HG03280 (cell line): ENCODE data around the gene TMEM150B.

Experiments
- ATAC-seq: cut with Tn5 transposase; IDR thresholded peaks from one replicate; pipeline ENCODE4 v1.9.1; 2021; ENCODE audit warnings: mild to moderate bottlenecking, moderate library complexity; ENCODE audit not compliant: unreplicated experiment

The TMEM150B gene

GRCh38 chr19:55308281-55308680 lies 16.9 kb downstream of the TMEM150B start:
- no peak for ATAC-seq

- ATAC-seq, result no peak
Observed at GRCh38 chr19:55306712-55307111, 18.4 kb downstream of the TMEM150B start.

DNA sequence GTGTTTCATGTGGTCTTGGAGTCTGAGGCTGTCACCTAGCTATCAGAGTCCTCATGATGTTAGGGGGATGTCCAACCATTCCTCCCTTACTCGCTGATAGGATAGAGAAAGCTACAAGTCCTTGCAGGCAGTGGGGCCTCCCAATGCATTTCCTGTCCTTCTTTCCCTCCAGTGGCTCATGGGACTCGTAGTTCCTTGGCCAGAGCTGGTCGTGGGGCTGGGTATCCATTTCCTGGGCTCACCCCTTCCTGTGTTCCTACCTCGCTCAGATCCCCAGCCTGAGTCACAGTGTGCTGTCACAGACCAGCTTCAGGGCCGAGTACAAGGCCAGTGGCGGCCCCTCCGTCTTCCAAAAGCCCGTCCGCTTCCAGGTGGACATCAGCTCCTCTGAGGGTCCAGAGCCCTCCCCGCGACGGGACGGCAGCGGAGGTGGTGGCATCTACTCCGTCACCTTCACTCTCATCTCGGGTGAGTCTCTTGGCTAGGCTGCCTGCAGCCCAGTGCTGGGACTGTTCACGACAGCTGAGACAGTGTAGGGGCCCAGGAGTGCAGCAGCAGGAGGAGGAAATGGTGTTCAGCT lies 19.1 kb downstream of the TMEM150B start:
- no peak for ATAC-seq

DNA sequence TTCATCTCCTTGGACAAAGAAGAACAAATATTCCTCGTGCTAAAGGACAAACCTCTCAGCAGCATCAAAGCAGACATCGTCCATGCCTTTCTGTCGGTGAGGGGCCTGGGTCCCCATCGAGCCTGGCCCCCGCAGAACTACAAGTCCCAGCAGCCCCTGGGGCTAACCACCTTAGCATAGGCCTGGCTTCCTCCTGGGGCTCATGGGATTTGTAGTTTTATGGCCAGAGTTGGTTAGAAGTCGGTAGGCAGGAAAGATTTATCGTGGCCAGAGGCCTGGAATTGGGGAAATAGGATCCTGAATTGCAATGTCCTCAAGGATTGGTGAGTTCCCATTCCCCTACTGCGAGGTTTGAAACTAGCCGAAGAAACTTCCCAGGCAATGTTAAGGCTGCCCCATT lies 19.6 kb downstream of the TMEM150B start:
- no peak for ATAC-seq

DNA sequence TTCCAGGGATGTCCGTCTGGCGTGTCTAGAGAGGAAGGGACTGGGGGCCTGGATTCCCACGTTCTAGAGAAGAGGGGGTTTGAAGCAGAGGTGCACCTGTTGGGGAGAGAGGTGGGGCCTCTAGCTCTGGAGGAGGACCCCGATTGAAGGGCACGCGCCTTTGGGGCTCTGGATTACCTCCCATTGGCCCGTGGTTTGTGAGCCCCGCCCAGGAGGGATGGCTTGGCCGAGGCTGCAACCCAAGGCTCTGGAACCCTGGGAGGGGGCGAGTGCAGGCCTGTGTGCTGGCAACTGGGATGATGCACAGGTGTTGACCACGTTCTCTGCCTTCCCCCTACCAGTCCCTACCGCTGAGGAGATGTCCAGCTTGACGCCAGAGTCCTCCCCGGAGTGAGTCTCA lies 20.2 kb downstream of the TMEM150B start:
- no peak for ATAC-seq

- ATAC-seq, result no peak
Observed at GRCh38 chr19:55304279-55304978, 20.7 kb downstream of the TMEM150B start.

- no peak for ATAC-seq
Observed at GRCh38 chr19:55303477-55303876, 21.7 kb downstream of the TMEM150B start.

- no peak for ATAC-seq
Observed at GRCh38 chr19:55302318-55302703, 22.8 kb downstream of the TMEM150B start.

- ATAC-seq, result peak; percentile 73
Observed at GRCh38 chr19:55301459-55302317, 23.5 kb downstream of the TMEM150B start.

GRCh38 chr19:55300886-55301458 lies 24.2 kb downstream of the TMEM150B start:
- no peak for ATAC-seq

DNA sequence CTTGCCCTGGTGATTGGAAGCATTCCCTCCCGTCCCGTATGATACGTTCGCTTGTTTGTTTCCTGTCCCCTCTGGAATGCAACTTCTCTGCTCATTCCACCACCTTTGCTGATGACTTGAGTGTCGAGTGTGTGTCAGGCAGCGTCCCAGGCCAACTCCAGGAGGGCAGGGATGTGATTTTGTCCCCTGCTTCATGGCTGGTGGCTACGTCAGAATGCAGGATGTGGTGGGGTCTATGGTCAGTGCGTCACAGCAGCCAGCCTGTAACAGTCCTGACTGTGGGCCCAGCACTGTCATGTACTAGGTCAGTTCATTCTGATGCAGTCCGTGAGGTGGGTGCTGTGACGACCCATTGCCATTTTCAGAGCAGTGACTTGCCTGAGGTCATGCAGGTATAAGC lies 25.1 kb downstream of the TMEM150B start:
- no peak for ATAC-seq

DNA sequence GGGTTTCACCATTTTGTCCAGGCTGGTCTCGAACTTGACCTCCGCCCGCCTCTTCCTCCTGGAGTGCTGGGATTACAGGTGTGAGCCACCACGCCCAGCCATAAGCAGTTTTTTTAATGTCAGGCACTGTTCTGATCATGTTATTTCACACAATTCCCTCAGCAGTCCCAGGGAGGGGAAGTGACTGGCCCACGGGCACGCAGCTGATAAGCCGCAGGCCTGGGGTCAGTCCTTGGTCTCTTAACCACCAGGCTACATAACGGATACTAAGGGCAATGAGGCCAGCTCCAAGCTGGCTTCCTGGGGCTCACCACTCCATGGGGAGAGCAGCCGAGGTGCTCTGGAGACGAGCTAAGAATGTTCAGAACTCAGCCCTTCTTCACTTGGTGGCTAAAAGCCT lies 27.9 kb downstream of the TMEM150B start:
- no peak for ATAC-seq

GRCh38 chr19:55289117-55289796 lies 35.9 kb downstream of the TMEM150B start:
- ATAC-seq, result no peak

DNA sequence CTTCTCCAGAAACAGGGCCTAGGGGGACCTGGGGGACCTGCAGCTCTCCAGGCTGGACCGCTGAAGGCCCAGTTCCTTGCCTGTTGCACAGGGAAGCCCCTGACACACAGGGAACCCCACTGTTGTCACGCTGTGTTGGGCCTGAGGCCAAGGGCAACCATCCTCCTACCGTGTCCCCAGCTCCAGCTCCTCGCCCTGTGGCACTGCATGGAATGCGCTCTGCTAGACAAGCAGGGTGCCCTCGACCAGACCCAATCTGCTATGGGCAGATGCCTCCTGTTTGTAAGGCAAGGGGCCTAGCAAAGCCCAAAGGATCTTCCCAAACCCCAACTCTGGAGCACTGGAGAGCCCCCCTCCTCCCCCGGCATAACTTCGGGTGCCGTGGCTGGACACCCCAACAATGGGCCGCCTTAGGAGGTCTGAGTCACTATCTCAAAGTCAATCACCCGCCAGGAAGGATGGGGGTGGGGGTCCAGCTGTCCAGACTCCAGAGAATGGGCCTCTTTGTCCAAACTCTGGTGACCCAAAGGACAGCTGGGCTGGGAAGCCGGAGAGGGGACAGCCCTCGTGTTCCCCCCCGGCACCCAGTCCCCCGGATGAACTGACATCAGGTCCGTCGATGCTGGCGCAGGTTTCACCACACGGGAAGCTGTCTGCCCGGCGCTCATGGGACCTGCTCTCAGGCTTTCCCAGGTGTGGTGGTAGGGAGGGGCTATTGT lies 37.6 kb downstream of the TMEM150B start:
- ATAC-seq, result no peak

GRCh38 chr19:55285229-55285890 lies 39.8 kb downstream of the TMEM150B start:
- ATAC-seq, result no peak

GRCh38 chr19:55284405-55285058 lies 40.6 kb downstream of the TMEM150B start:
- no peak for ATAC-seq

GRCh38 chr19:55283548-55284377 lies 41.4 kb downstream of the TMEM150B start, which contains the start of gene BRSK1:
Gene BRSK1 (plus strand): TSS chr19:55283997. CDS start chr19:55284443, 446 bp downstream.
- no peak for ATAC-seq
